Daoy (cell line): Measurements from ENCODE around the gene ZP2. TPM values are rescaled to one million over a fixed set of nuclear protein-coding genes. Genes with fewer than 3 reads are reported as not detected.
"Not testable (repeated sequence)": the region's sequence is repeated elsewhere in the genome, so short reads cannot be mapped to it uniquely, and the experiment has no call there.

Experiments
- DNase-seq: peaks from one replicate; pipeline ENCODE4 v3.0.0-alpha.2; 2015; ENCODE audit warnings: low read depth
- total RNA-seq: library from RNA; depleted of rRNA; stranded (reverse); fragments of >200 nt; shearing (Covaris generic); gene quantifications from 2 replicates; pipeline ENCODE4 v1.2.3, GENCODE V29; 2014; rRNA removed

ZP2 gene
- not detected in 2 replicates for total RNA-seq

- no peak for DNase-seq
Observed at GRCh38 chr16:21211486-21211885, at the start of gene ZP2. Gene ZP2 (minus strand): TSS chr16:21211574. CDS start chr16:21211547, 27 bp downstream.

DNA sequence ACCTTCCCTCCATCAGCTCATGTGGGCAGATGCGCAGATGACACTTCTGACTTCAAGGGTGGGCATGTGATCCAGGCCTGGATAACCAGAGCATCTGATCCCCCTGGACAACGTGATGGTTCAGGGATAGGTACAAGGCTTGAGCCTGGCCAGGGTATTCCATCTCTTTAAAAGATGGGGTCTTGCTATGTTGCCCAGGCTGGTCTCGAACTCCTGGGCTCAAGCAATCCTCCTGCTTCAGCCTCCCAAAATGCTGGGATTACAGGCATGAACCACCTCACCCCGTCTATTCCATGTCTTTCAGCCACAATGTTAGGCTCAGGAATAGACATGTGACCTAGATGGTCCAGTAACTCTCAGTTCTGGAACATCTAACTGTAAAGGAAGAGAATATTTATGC is 45.9 kb upstream of the ZP2 start:
- no peak for DNase-seq

- DNase-seq = no peak
Observed at GRCh38 chr16:21256636-21257035, 45.3 kb upstream of the ZP2 start.

- DNase-seq = no peak
Observed at GRCh38 chr16:21253470-21253869, 42.1 kb upstream of the ZP2 start.

DNA sequence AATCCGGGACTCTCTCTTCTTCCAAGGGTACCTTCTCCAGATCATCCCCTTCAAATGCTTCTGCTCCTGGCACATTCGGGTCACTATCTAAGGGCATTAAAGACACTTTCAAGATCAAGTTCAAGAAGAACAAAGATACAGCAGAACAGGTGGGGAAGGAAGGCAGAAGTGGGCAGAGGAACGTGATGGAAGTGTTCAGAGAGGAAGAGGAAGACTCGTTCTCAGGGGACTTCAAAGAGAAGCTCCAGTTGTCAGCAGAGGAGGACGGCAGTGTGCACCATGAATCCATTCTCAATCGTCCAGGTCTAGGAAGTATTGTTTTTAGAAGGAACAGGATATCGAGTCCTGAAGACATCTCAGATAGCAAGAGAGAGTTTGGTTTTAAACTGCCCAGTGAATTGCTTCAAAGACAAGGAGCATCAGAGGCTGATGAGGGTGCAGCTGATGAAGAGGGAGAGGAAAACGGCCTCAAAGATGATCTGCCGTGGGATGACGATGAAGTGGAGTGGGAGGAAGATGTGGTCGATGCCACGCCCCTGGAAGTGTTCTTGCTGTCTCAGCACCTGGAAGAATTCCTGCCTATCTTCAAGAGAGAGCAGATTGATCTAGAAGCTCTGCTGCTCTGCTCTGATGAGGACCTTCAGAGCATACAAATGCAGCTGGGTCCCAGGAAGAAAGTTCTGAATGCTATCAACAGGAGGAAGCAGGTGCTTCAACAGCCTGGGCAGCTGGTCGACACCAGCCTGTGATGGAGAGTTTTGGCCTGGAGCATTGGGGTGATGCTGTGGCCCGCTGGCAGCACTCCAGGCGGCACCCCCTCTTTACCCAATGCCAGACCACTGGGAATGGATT is 38.9 kb upstream of the ZP2 start:
- DNase-seq = no peak

DNA sequence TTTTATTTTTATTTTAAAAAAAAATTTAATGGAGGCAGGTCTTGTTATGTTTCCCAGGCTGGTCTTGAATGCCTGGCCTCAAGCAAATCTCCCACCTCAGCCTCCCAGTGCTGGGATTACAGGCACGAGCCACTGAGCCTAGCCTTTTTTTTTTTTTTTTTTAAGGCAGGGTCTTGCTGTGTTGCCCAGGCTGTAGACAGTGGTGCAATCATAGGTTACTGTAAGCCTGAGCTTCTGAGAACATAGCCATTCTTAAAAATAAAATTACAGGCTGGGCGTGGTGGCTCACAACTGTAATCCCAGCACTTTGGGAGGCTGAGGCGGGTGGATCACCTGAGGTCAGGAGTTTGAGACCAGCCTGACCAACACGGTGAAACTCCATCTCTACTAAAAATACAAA is 36.8 kb upstream of the ZP2 start:
- not testable (repeated sequence) for DNase-seq

DNA sequence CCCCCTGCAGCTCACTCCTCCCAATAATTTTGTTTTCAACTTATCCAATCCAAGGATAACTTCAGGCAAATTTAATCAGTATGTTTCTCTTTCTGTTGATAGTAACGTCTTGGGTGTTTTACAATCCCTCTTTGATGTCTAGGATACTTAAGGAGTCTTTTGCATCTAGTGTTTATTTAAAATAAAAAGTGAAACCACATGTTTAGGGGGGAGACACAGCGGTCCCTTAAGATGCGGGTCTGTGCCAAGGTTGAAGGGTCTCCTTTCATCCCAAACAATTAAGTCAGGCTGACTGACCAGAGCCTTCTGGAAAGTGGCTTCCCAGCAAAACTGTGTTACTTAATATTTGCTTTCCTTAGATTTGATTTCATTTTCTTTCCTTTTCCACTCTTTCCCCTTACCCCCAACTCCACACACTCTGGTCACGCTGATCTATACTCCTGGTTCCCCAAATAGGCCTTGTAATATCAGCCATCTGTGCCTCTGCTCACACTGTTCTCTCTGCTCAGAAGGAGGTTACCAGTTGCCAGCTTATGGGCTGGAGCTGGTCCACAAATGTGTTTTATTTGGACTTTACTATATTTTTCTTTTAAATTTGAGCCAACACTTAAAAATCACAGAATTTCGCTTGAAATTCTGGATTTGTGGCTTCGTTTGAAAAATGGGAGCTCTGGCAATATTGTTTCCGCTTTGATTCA is 33.3 kb upstream of the ZP2 start:
- DNase-seq = no peak

DNA sequence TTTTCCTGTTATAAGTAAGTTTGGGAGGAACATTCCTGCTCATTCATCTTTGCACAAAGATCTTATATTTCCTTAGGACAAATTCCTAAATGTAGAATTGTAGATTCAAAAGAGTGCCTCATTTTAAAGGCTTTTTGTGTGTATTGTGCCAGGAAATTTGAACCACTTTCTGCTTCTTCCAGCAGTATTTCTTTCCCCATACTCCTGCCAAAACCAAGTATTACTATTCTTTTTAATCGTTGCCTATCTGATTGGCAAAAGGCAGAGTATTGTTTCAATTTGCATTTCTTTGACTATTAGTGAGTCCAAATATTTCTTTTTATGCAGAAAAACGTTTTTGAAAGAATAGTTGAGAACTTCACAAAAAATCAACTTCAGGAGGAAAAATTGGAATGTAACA is 31.4 kb upstream of the ZP2 start:
- DNase-seq = no peak

DNA sequence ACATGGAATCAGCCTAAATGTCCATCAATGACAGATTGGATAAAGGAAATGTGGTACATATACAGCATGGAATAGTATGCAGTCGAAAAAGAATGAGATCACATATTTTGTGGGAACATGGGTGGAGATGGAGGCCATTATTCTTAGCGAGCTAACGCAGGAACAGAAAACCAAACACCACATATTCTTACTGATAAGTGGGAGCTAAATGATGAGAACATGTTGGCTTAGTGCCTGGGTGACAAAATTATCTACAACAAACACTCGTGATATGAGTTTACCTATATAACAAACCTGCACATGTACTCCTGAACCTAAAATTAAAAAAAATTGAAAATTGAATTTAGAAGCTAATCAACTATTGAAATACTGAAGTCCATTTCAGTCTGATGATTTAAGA is 28.3 kb upstream of the ZP2 start:
- DNase-seq = no peak

GRCh38 chr16:21236831-21237230 is 25.5 kb upstream of the ZP2 start:
- no peak for DNase-seq

- DNase-seq = no peak
Observed at GRCh38 chr16:21235199-21235585, 23.8 kb upstream of the ZP2 start.

GRCh38 chr16:21233521-21234150 is 22.3 kb upstream of the ZP2 start, which contains the start of gene ANKS4B:
Gene ANKS4B (plus strand): TSS chr16:21233699. CDS start chr16:21233738, 39 bp downstream.
- no peak for DNase-seq

DNA sequence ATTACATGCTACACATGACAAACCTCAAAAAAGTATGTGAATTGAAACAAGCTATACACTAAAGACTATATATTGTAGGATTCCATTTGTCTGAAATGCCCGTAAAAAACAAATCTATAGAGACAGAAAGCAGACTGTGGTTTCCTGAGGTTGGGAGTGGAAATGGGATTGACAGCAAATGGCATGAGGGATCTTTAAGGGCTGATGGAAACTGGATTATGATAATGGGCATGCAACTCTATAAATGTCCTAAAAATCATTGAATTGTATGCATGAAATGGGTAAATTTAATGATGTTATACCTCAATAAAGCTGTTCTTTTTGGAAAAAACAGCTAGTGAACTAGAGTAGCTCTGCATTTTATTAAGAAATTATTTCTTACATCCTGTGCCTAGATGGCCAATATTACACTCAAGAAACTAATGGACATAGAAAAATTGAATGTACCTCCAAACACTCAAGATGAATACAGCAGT is 21.7 kb upstream of the ZP2 start:
- no peak for DNase-seq

- DNase-seq = no peak
Observed at GRCh38 chr16:21228361-21228872, 17.0 kb upstream of the ZP2 start.

GRCh38 chr16:21227866-21228265 is 16.5 kb upstream of the ZP2 start:
- DNase-seq = no peak

GRCh38 chr16:21226749-21227148 is 15.4 kb upstream of the ZP2 start:
- no peak for DNase-seq

- no peak for DNase-seq
Observed at GRCh38 chr16:21224800-21225199, 13.4 kb upstream of the ZP2 start.

GRCh38 chr16:21223787-21224186 is 12.4 kb upstream of the ZP2 start:
- no peak for DNase-seq

GRCh38 chr16:21222495-21223337 is 11.3 kb upstream of the ZP2 start:
- DNase-seq = no peak

- no peak for DNase-seq
Observed at GRCh38 chr16:21219551-21219950, 8.2 kb upstream of the ZP2 start.

- no peak for DNase-seq
Observed at GRCh38 chr16:21218153-21218552, 6.8 kb upstream of the ZP2 start.
